GM23338 (cell line): ENCODE measurements around the gene PTAFR. TPM values are rescaled to one million over a fixed set of nuclear protein-coding genes. Genes with fewer than 3 reads are reported as not detected.

ENCODE experiments used
- ATAC-seq: fragments of 200-7000 bp; cut with Tn5 transposase; 3 replicates; pipeline ENCODE4 v1.9.1; 2020
- DNase-seq: peaks from one replicate; pipeline ENCODE4 v3.0.0-alpha.2; 2015; ENCODE audit warnings: low spot score
- H2AFZ ChIP-seq: fragments of 200-600 bp; sonication (generic); 2 replicates; pipeline ENCODE4 v1.8.0; 2016; ENCODE audit warnings: antibody characterized with exemption, mild to moderate bottlenecking, moderate library complexity
- H3F3A ChIP-seq: fragments of 200-600 bp; sonication (generic); replicated peaks from 2 replicates; pipeline ENCODE4 v1.8.0; 2017; ENCODE audit warnings: antibody characterized with exemption, mixed run types, low read depth
- H3K27ac ChIP-seq: fragments of 200-600 bp; sonication (generic); 2 replicates; pipeline ENCODE4 v1.6.1; 2016; ENCODE audit warnings: low read depth
- H3K27me3 ChIP-seq: fragments of 200-600 bp; sonication (generic); 2 replicates; pipeline ENCODE4 v1.8.0; 2016; ENCODE audit warnings: mild to moderate bottlenecking, mixed run types, moderate library complexity; ENCODE audit not compliant: insufficient read depth
- H3K36me3 ChIP-seq: fragments of 200-600 bp; sonication (generic); 2 replicates; pipeline ENCODE4 v1.8.0; 2016; ENCODE audit warnings: mild to moderate bottlenecking; ENCODE audit not compliant: insufficient read depth
- H3K4me1 ChIP-seq: fragments of 200-600 bp; sonication (generic); 2 replicates; pipeline ENCODE4 v1.8.0; 2016; ENCODE audit warnings: mild to moderate bottlenecking, moderate library complexity; ENCODE audit not compliant: insufficient read depth
- H3K4me2 ChIP-seq: fragments of 200-600 bp; sonication (generic); 2 replicates; pipeline ENCODE4 v1.7.1; 2017; ENCODE audit warnings: mixed run types
- H3K4me3 ChIP-seq: fragments of 200-600 bp; sonication (generic); 2 replicates; pipeline ENCODE4 v1.6.1; 2016; ENCODE audit warnings: mixed run types
- H3K79me2 ChIP-seq: fragments of 200-600 bp; sonication (generic); replicated peaks from 2 replicates; pipeline ENCODE4 v1.8.0; 2017; ENCODE audit warnings: mild to moderate bottlenecking; ENCODE audit not compliant: insufficient read depth
- H3K9me2 ChIP-seq: fragments of 200-600 bp; sonication (generic); 2 replicates; pipeline ENCODE4 v1.8.0; 2017; ENCODE audit not compliant: insufficient read depth
- H4K20me1 ChIP-seq: fragments of 200-600 bp; sonication (generic); replicated peaks from 2 replicates; pipeline ENCODE4 v1.8.0; 2017; ENCODE audit warnings: mild to moderate bottlenecking; ENCODE audit not compliant: insufficient read depth
- H3K27ac Mint-ChIP-seq: 2 replicates; pipeline ENCODE4 v1.8.0; 2020; ENCODE audit warnings: inconsistent platforms, mild to moderate bottlenecking, moderate library complexity, mixed read lengths
- H3K27me3 Mint-ChIP-seq: 3 replicates; pipeline ENCODE4 v1.8.0; 2022; ENCODE audit warnings: low read depth, mild to moderate bottlenecking, moderate library complexity, mixed read lengths, inconsistent platforms; ENCODE audit not compliant: insufficient read depth, poor library complexity
- H3K36me3 Mint-ChIP-seq: 3 replicates; pipeline ENCODE4 v1.8.0; 2021; ENCODE audit warnings: low read depth, mild to moderate bottlenecking, inconsistent platforms, moderate library complexity, mixed read lengths
- H3K4me1 Mint-ChIP-seq: 3 replicates; pipeline ENCODE4 v1.8.0; 2020; ENCODE audit warnings: mild to moderate bottlenecking, inconsistent platforms, mixed read lengths
- H3K4me3 Mint-ChIP-seq: 3 replicates; pipeline ENCODE4 v1.8.0; 2021; ENCODE audit warnings: moderate library complexity, mild to moderate bottlenecking, inconsistent platforms, mixed read lengths
- H3K9me3 Mint-ChIP-seq: 3 replicates; pipeline ENCODE4 v1.8.0; 2020; ENCODE audit warnings: moderate library complexity, mild to moderate bottlenecking, inconsistent platforms, mixed read lengths
- CREB1 ChIP-seq: fragments of 250-450 bp; sonication (Bioruptor Pico); IDR thresholded peaks from 2 replicates; pipeline ENCODE4 v1.5.0; 2020; ENCODE audit warnings: low read depth, mild to moderate bottlenecking, moderate library complexity
- CTCF ChIP-seq, 2 experiments: fragments of 200-600 bp in 1 of 2; sonication (generic) in 1 of 2; conservative IDR thresholded peaks; 2 replicates each; pipeline versions ENCODE4 v1.5.1 to v1.6.1; 2016 to 2017; ENCODE audit warnings: antibody characterized with exemption in 2 of 2, low read depth in 2 of 2, mild to moderate bottlenecking in 2 of 2, moderate library complexity in 1 of 2
- EZH2phosphoT487 ChIP-seq: fragments of 200-600 bp; sonication (generic); IDR thresholded peaks from one replicate; pipeline ENCODE4 v1.8.1; 2018; ENCODE audit warnings: antibody characterized with exemption; ENCODE audit not compliant: unreplicated experiment
- JUNB ChIP-seq: IDR thresholded peaks from one replicate; pipeline ENCODE4 v1.6.1; 2016; ENCODE audit warnings: antibody characterized with exemption; ENCODE audit not compliant: unreplicated experiment
- NANOG ChIP-seq: IDR thresholded peaks from 2 replicates; pipeline ENCODE4 v1.6.1; 2016; ENCODE audit warnings: antibody characterized with exemption, borderline replicate concordance
- POLR2AphosphoS5 ChIP-seq: IDR thresholded peaks from 2 replicates; pipeline ENCODE4 v1.6.1; 2016; ENCODE audit warnings: antibody characterized with exemption, low read depth
- REST ChIP-seq: IDR thresholded peaks from one replicate; pipeline ENCODE4 v1.6.1; 2018; ENCODE audit warnings: antibody characterized with exemption; ENCODE audit not compliant: unreplicated experiment
- STAT1 ChIP-seq: IDR thresholded peaks from one replicate; pipeline ENCODE4 v1.6.1; 2016; ENCODE audit warnings: antibody characterized with exemption; ENCODE audit not compliant: unreplicated experiment
- ZNF331 ChIP-seq: fragments of 250-450 bp; sonication (Bioruptor Pico); IDR thresholded peaks from 2 replicates; pipeline ENCODE4 v1.5.0; 2020; ENCODE audit warnings: low read depth, mild to moderate bottlenecking, moderate library complexity
- ZNF462 ChIP-seq: fragments of 250-450 bp; sonication (Bioruptor Pico); IDR thresholded peaks from 2 replicates; pipeline ENCODE4 v1.5.0; 2020; ENCODE audit warnings: mild to moderate bottlenecking, moderate library complexity
- polyA plus RNA-seq: library from polyadenylated mRNA; unstranded; fragments of >200 nt; fragmentation: Nextera tagmentation; extraction: Ambion mirVana; gene quantifications from 2 replicates; pipeline ENCODE4 v1.2.1, GENCODE V29; 2016
- total RNA-seq: library from RNA; depleted of rRNA; stranded (reverse); fragments of >200 nt; shearing (Covaris generic); gene quantifications from 2 replicates; pipeline ENCODE4 v1.2.3, GENCODE V29; 2014

PTAFR gene
- total and polyA plus RNA-seq, 2 experiments from 2014 or later, result 0.29 to 0.76 TPM

- Histone ChIP-seq H3K4me2 (no peak overlapping the region), H3K4me3 (no peak overlapping the region), H3F3A (no peaks in the 10 kb centered on the region), H3K4me1 (no peaks in the 10 kb centered on the region), H3K27me3 (no peaks in the 10 kb centered on the region), H3K27ac (no peak overlapping the region), H3K9me2 (no peaks in the 10 kb centered on the region), H4K20me1 (no peaks in the 10 kb centered on the region; the same call in 1 of the 2 replicates), H2AFZ (no peak overlapping the region), H3K79me2 (no peaks in the 10 kb centered on the region), H3K36me3 (no peaks in the 10 kb centered on the region)
- TF ChIP-seq REST (no peak), EZH2phosphoT487 (no peak), POLR2AphosphoS5 (no peak), CTCF (conservative IDR thresholded peaks at IDR 0.05; ENCODE audit: low read depth in 2 of 2) (no peak), JUNB (no peak), ZNF331 (no peak), NANOG (no peak), CREB1 (CRISPR knock-in tag) (no peak), STAT1 (no peak), ZNF462 (CRISPR knock-in tag) (no peak)
- Mint-ChIP-seq H3K36me3 (no peaks in the 10 kb centered on the region), H3K4me1 (peaks cover 3% of the 10 kb centered on the region; the same call in 1 of the 3 replicates), H3K9me3 (no peaks in the 10 kb centered on the region), H3K27me3 (peaks cover 3% of the 10 kb centered on the region), H3K4me3 (no peak overlapping the region), H3K27ac (no peak overlapping the region)
- DNase-seq (no peak), ATAC-seq (no peak)
These were observed 39.4 kb downstream of the PTAFR start for GRCh38 chr1:28136922-28137613.
